ENCODE measurements around the gene CRACR2B. TPM values are rescaled to one million over a fixed set of nuclear protein-coding genes. Genes with fewer than 3 reads are reported as not detected.
A peak's percentile ranks its signal among the peaks of the same experiment; 100 is the strongest.

Gene CRACR2B
- total and polyA plus RNA-seq, 2 of the 13 experiments (the other 11 are each of a cell fraction or from before 2014, with no cell fraction given), result 14.9 to 21.0 TPM

- TF ChIP-seq ZNF775 (CRISPR knock-in tag; IDR thresholded peaks at IDR 0.05; ENCODE audit: borderline replicate concordance), result no peak
- TF ChIP-seq ZNF570 (CRISPR knock-in tag; IDR thresholded peaks at IDR 0.05; ENCODE audit: borderline replicate concordance), result no peak
- TF ChIP-seq ZNF224 (CRISPR knock-in tag; IDR thresholded peaks at IDR 0.05), result no peak
- no peak for TF ChIP-seq SIN3B (IDR thresholded peaks at IDR 0.05; ENCODE audit: low read length)
- TF ChIP-seq RFX3 (CRISPR knock-in tag; IDR thresholded peaks at IDR 0.05), result no peak
- TF ChIP-seq SNAI1 (CRISPR knock-in tag; IDR thresholded peaks at IDR 0.05; ENCODE audit: borderline replicate concordance), result no peak
- TF ChIP-seq TARDBP (CRISPR knock-in tag; IDR thresholded peaks at IDR 0.05), result no peak
- no peak for TF ChIP-seq HIC2 (CRISPR knock-in tag; IDR thresholded peaks at IDR 0.05; ENCODE audit: low read depth)
- 0 out of 2 replicates have a peak, but pooled peaks have one; percentile 27 for TF ChIP-seq ZNF232 (CRISPR knock-in tag; IDR thresholded peaks at IDR 0.05; ENCODE audit: borderline replicate concordance)
- TF ChIP-seq SETDB1 (CRISPR knock-in tag; IDR thresholded peaks at IDR 0.05; ENCODE audit: borderline replicate concordance), result no peak
- TF ChIP-seq DRAP1 (CRISPR knock-in tag; IDR thresholded peaks at IDR 0.05), result peak; percentile 68
- no peak for TF ChIP-seq SRSF4 (IDR thresholded peaks at IDR 0.05; ENCODE audit: low read depth, low read length, poor library complexity, severe bottlenecking)
- TF ChIP-seq CBX5 (CRISPR knock-in tag; IDR thresholded peaks at IDR 0.05; ENCODE audit: borderline replicate concordance), result no peak
- no peak for TF ChIP-seq KIAA2018 (CRISPR knock-in tag; IDR thresholded peaks at IDR 0.05; ENCODE audit: borderline replicate concordance)
- no peak for TF ChIP-seq ZBTB4 (CRISPR knock-in tag; IDR thresholded peaks at IDR 0.05; ENCODE audit: borderline replicate concordance)
- no peak for TF ChIP-seq RFX1 (IDR thresholded peaks at IDR 0.05)
Observed at GRCh38 chr11:819943-820649, 7.6 kb upstream of the CRACR2B start (continued).

All from HepG2 (cell line).